Measurements from ENCODE around the gene MEGF11. TPM values are rescaled to one million over a fixed set of nuclear protein-coding genes. Genes with fewer than 3 reads are reported as not detected.

MEGF11 gene
- total RNA-seq, result not detected in 3 replicates
- long read RNA-seq, result 0 reads

- TF ChIP-seq CTCF (IDR thresholded peaks at IDR 0.05), result no peak
- Mint-ChIP-seq H3K9me3 (ENCODE audit: low read depth) (no peaks in the 10 kb centered on the region), H3K36me3 (ENCODE audit: low read depth) (peaks cover 1% of the 10 kb centered on the region), H3K4me1 (ENCODE audit: low read depth) (peaks cover 9% of the 10 kb centered on the region), H3K27ac (ENCODE audit: unreplicated experiment) (no peak within 1 kb of the TSS), H3K4me3 (ENCODE audit: unreplicated experiment) (peak within 1 kb of the TSS; percentile 81), H3K27me3 (ENCODE audit: low read depth) (peaks cover 64% of the 10 kb centered on the region)
- DNase-seq (ENCODE audit: low spot score), result no peak
Observed at GRCh38 chr15:66253418-66254088, at the start of gene MEGF11. Gene MEGF11, minus strand, starts transcription at chr15:66253750. Its CDS starts 125,347 bp downstream, at chr15:66128403.

- H3K27me3 Mint-ChIP-seq (ENCODE audit: low read depth), result no peaks in the 10 kb centered on the region
- no peaks in the 10 kb centered on the region for H3K4me1 Mint-ChIP-seq (ENCODE audit: low read depth)
- DNase-seq (ENCODE audit: low spot score), result no peak
- TF ChIP-seq CTCF (IDR thresholded peaks at IDR 0.05), result no peak
- H3K36me3 Mint-ChIP-seq (ENCODE audit: low read depth), result peaks cover 7% of the 10 kb centered on the region
- H3K9me3 Mint-ChIP-seq (ENCODE audit: low read depth), result no peaks in the 10 kb centered on the region
- no peak overlapping the region for H3K4me3 Mint-ChIP-seq (ENCODE audit: unreplicated experiment)
- H3K27ac Mint-ChIP-seq (ENCODE audit: unreplicated experiment), result no peak overlapping the region
Observed at GRCh38 chr15:66302489-66303278, 49.1 kb upstream of the MEGF11 start.

GRCh38 chr15:66298803-66299251 lies 45.3 kb upstream of the MEGF11 start:
- Mint-ChIP-seq H3K36me3 (ENCODE audit: low read depth) (peaks cover 5% of the 10 kb centered on the region), H3K4me3 (ENCODE audit: unreplicated experiment) (no peak overlapping the region), H3K27ac (ENCODE audit: unreplicated experiment) (no peak overlapping the region), H3K9me3 (ENCODE audit: low read depth) (no peaks in the 10 kb centered on the region), H3K27me3 (ENCODE audit: low read depth) (no peaks in the 10 kb centered on the region), H3K4me1 (ENCODE audit: low read depth) (peaks cover 15% of the 10 kb centered on the region)
- no peak for TF ChIP-seq CTCF (IDR thresholded peaks at IDR 0.05)
- no peak for DNase-seq (ENCODE audit: low spot score)

GRCh38 chr15:66296186-66296585 lies 42.6 kb upstream of the MEGF11 start:
- no peaks in the 10 kb centered on the region for H3K27me3 Mint-ChIP-seq (ENCODE audit: low read depth)
- no peak overlapping the region for H3K27ac Mint-ChIP-seq (ENCODE audit: unreplicated experiment)
- no peaks in the 10 kb centered on the region for H3K9me3 Mint-ChIP-seq (ENCODE audit: low read depth)
- no peak overlapping the region for H3K4me3 Mint-ChIP-seq (ENCODE audit: unreplicated experiment)
- no peak for TF ChIP-seq CTCF (IDR thresholded peaks at IDR 0.05)
- peaks cover 21% of the 10 kb centered on the region for H3K4me1 Mint-ChIP-seq (ENCODE audit: low read depth)
- DNase-seq (ENCODE audit: low spot score), result no peak
- H3K36me3 Mint-ChIP-seq (ENCODE audit: low read depth), result peaks cover 5% of the 10 kb centered on the region

- H3K36me3 Mint-ChIP-seq (ENCODE audit: low read depth), result peaks cover 4% of the 10 kb centered on the region
- no peak for DNase-seq (ENCODE audit: low spot score)
Observed at GRCh38 chr15:66294932-66295235, 41.3 kb upstream of the MEGF11 start.

More at GRCh38 chr15:66294932-66295235, 41.3 kb upstream of the MEGF11 start:
- H3K4me3 Mint-ChIP-seq (ENCODE audit: unreplicated experiment), result peak overlapping the region; percentile 77
- H3K9me3 Mint-ChIP-seq (ENCODE audit: low read depth), result no peaks in the 10 kb centered on the region
- H3K4me1 Mint-ChIP-seq (ENCODE audit: low read depth), result peaks cover 21% of the 10 kb centered on the region
- peak overlapping the region; percentile 87 for H3K27ac Mint-ChIP-seq (ENCODE audit: unreplicated experiment)
- no peak for TF ChIP-seq CTCF (IDR thresholded peaks at IDR 0.05)
- no peaks in the 10 kb centered on the region for H3K27me3 Mint-ChIP-seq (ENCODE audit: low read depth)
